Vagina (tissue), 2 donors: ENCODE results near the gene GSG1L. TPM values are rescaled to one million over a fixed set of nuclear protein-coding genes. Genes with fewer than 3 reads are reported as not detected.
"Not testable (repeated sequence)": the region's sequence is repeated elsewhere in the genome, so short reads cannot be mapped to it uniquely, and the experiment has no call there.

ENCODE experiments used
- DNase-seq, 2 donors: peaks; one replicate each; pipeline ENCODE4 v3.0.0-alpha.2; 2017; ENCODE audit errors: extremely low spot score in 2 of 2
- H3K27ac ChIP-seq: fragments of 200-600 bp; sonication (generic); one replicate; pipeline ENCODE4 v1.5.1; 2019
- H3K27me3 ChIP-seq: fragments of 200-600 bp; sonication (generic); one replicate; pipeline ENCODE4 v1.5.1; 2019
- H3K36me3 ChIP-seq, 2 donors: fragments of 200-600 bp; sonication (generic); one replicate each; pipeline ENCODE4 v1.5.1; 2017 to 2019
- H3K4me1 ChIP-seq: fragments of 200-600 bp; sonication (generic); one replicate; pipeline ENCODE4 v1.5.1; 2019
- H3K4me3 ChIP-seq, 2 donors: fragments of 200-600 bp; sonication (generic); 1 replicate in 1 of 2; 2 replicates in 1 of 2; pipeline ENCODE4 v1.5.1; 2016 to 2019
- H3K9me3 ChIP-seq: fragments of 200-600 bp; sonication (generic); one replicate; pipeline ENCODE4 v1.5.1; 2019
- CTCF ChIP-seq, 3 experiments: fragments of 450-650 bp in 2 of 3; fragments of 200-600 bp in 1 of 3; sonication (generic) in 1 of 3; IDR thresholded peaks; one replicate each; pipeline ENCODE4 v1.5.1; 2017 to 2019; ENCODE audit warnings: antibody characterized with exemption in 3 of 3, mild to moderate bottlenecking in 2 of 3, moderate library complexity in 2 of 3
- POLR2A ChIP-seq, 2 donors: fragments of 450-650 bp; IDR thresholded peaks; one replicate each; pipeline ENCODE4 v1.6.1; 2017; ENCODE audit warnings: antibody characterized with exemption in 2 of 2, mild to moderate bottlenecking in 2 of 2, moderate library complexity in 2 of 2
- POLR2AphosphoS5 ChIP-seq, 2 donors: sonication (generic); formaldehyde crosslinking; IDR thresholded peaks; one replicate each; pipeline ENCODE4 v1.9.0; 2017; ENCODE audit warnings: antibody characterized with exemption in 2 of 2, mild to moderate bottlenecking in 2 of 2, low read depth in 1 of 2; ENCODE audit not compliant: insufficient read depth in 1 of 2
- intact Hi-C: fragments of 100-400 bp; cut with DNase I; formaldehyde crosslinking; loops from one replicate; pipeline ENCODE4 v1.15.1; 2023
- total RNA-seq: library from RNA; depleted of rRNA; stranded (reverse); fragments of >200 nt; gene quantifications from one replicate; pipeline ENCODE4 v1.2.3, GENCODE V29; 2016

The GSG1L gene
- total RNA-seq, 1 donor from 2014 or later: not detected

GRCh38 chr16:27890866-27891265 lies 172.6 kb downstream of the GSG1L start:
- Histone ChIP-seq H3K9me3 (no peaks in the 10 kb centered on the region), H3K36me3 (no peaks in the 10 kb centered on the region), H3K27ac (no peak overlapping the region), H3K27me3 (no peaks in the 10 kb centered on the region), H3K4me1 (no peaks in the 10 kb centered on the region), H3K4me3 (no peak overlapping the region)
- DNase-seq: no peak
- intact Hi-C loops: no loop called here
- no peak for TF ChIP-seq CTCF (IDR thresholded peaks at IDR 0.05)
- no peak for TF ChIP-seq POLR2AphosphoS5 (IDR thresholded peaks at IDR 0.05; ENCODE audit: insufficient read depth in 1 of 2, low read depth in 1 of 2)
- no peak for TF ChIP-seq POLR2A (IDR thresholded peaks at IDR 0.05)

- H3K27ac ChIP-seq: no peak overlapping the region
- H3K4me3 ChIP-seq: no peak overlapping the region
- H3K9me3 ChIP-seq: no peaks in the 10 kb centered on the region
- no peak for DNase-seq
- no peaks in the 10 kb centered on the region for H3K27me3 ChIP-seq
- intact Hi-C loops: no loop called here
- H3K4me1 ChIP-seq: no peaks in the 10 kb centered on the region
- no peak for TF ChIP-seq POLR2AphosphoS5 (IDR thresholded peaks at IDR 0.05; ENCODE audit: insufficient read depth in 1 of 2, low read depth in 1 of 2)
- no peak for TF ChIP-seq POLR2A (IDR thresholded peaks at IDR 0.05)
- no peak for TF ChIP-seq CTCF (IDR thresholded peaks at IDR 0.05)
- H3K36me3 ChIP-seq: no peaks in the 10 kb centered on the region
Observed at GRCh38 chr16:27890006-27890405, 173.5 kb downstream of the GSG1L start.

- H3K4me3 ChIP-seq: no peak overlapping the region
- intact Hi-C loops: no loop called here
- DNase-seq: no peak
- H3K36me3 ChIP-seq: no peaks in the 10 kb centered on the region
- H3K27me3 ChIP-seq: no peaks in the 10 kb centered on the region
- H3K9me3 ChIP-seq: no peaks in the 10 kb centered on the region
- H3K27ac ChIP-seq: no peak overlapping the region
- no peaks in the 10 kb centered on the region for H3K4me1 ChIP-seq
- TF ChIP-seq POLR2AphosphoS5 (IDR thresholded peaks at IDR 0.05; ENCODE audit: insufficient read depth in 1 of 2, low read depth in 1 of 2) (no peak), CTCF (IDR thresholded peaks at IDR 0.05) (no peak), POLR2A (IDR thresholded peaks at IDR 0.05) (no peak)
Observed at GRCh38 chr16:27883576-27883975, 179.9 kb downstream of the GSG1L start.

- Histone ChIP-seq H3K4me1 (no peaks in the 10 kb centered on the region), H3K27me3 (no peaks in the 10 kb centered on the region), H3K4me3 (no peak overlapping the region), H3K9me3 (no peaks in the 10 kb centered on the region), H3K36me3 (no peaks in the 10 kb centered on the region), H3K27ac (no peak overlapping the region)
- DNase-seq: no peak
- intact Hi-C loops: no loop called here
- TF ChIP-seq POLR2A (IDR thresholded peaks at IDR 0.05): no peak
- no peak for TF ChIP-seq POLR2AphosphoS5 (IDR thresholded peaks at IDR 0.05; ENCODE audit: insufficient read depth in 1 of 2, low read depth in 1 of 2)
- no peak for TF ChIP-seq CTCF (IDR thresholded peaks at IDR 0.05)
Observed at GRCh38 chr16:27880287-27880686, 183.2 kb downstream of the GSG1L start.

GRCh38 chr16:27879601-27880247 lies 183.8 kb downstream of the GSG1L start:
- no peaks in the 10 kb centered on the region for H3K4me1 ChIP-seq
- intact Hi-C loops: no loop called here
- TF ChIP-seq POLR2AphosphoS5 (IDR thresholded peaks at IDR 0.05; ENCODE audit: insufficient read depth in 1 of 2, low read depth in 1 of 2) (no peak), POLR2A (IDR thresholded peaks at IDR 0.05) (no peak), CTCF (IDR thresholded peaks at IDR 0.05) (no peak)

GRCh38 chr16:27872627-27873026 lies 190.9 kb downstream of the GSG1L start:
- DNase-seq, intact Hi-C loops: not testable (repeated sequence)

More at GRCh38 chr16:27879601-27880247, 183.8 kb downstream of the GSG1L start:
- no peak overlapping the region for H3K27ac ChIP-seq
- no peaks in the 10 kb centered on the region for H3K9me3 ChIP-seq
- H3K36me3 ChIP-seq: no peaks in the 10 kb centered on the region
- no peak for DNase-seq
- H3K27me3 ChIP-seq: no peaks in the 10 kb centered on the region
- H3K4me3 ChIP-seq: no peak overlapping the region

More at GRCh38 chr16:27872627-27873026, 190.9 kb downstream of the GSG1L start:
- not testable (repeated sequence) for H3K27ac ChIP-seq, H3K9me3 ChIP-seq, H3K36me3 ChIP-seq, H3K27me3 ChIP-seq, H3K4me1 ChIP-seq, H3K4me3 ChIP-seq
